Measurements from ENCODE around the gene ASAP3. TPM values are rescaled to one million over a fixed set of nuclear protein-coding genes. Genes with fewer than 3 reads are reported as not detected.
A peak's percentile ranks its signal among the peaks of the same experiment; 100 is the strongest.

The ASAP3 gene
- total and polyA plus RNA-seq, 2 of the 13 experiments (the other 11 are each of a cell fraction or from before 2014, with no cell fraction given): 32.6 to 37.0 TPM

DNA sequence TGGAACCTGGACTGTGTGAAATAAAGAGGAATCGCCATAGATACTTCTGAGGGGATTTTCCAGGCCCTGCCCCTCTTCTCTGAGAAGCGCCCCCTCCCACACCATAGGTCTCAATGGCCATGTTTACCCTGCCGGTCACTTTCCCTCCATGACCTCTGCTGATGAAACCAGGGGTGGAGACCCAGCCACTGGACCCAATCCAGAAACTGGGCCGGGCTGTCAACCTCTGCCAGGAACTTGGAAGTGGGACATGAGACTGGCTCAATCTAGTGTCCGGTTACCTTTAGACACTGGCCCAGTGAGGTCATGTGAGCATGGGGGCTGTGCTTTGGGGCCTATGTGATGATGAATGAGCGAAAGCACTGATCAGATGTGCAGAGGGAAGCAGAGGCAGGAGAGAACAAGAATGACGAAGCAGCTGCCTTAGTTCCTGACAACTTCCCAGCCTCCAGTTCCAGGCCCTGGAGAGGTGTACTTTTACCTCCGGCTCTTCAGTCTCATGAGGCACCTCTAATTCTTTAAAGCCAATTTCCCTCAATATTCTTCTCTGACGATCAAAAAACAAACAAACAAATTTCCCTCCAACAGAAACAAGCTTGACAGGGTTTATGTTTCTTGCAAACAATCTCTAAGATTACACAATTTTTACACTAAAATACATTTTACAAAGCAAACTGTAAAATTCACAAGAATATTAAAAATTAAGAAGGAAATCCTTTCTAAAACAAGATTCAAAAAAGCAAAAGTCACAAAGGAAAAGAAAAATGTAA is 4.9 kb downstream of the ASAP3 start (continued):
- TF ChIP-seq, protein P1, sequence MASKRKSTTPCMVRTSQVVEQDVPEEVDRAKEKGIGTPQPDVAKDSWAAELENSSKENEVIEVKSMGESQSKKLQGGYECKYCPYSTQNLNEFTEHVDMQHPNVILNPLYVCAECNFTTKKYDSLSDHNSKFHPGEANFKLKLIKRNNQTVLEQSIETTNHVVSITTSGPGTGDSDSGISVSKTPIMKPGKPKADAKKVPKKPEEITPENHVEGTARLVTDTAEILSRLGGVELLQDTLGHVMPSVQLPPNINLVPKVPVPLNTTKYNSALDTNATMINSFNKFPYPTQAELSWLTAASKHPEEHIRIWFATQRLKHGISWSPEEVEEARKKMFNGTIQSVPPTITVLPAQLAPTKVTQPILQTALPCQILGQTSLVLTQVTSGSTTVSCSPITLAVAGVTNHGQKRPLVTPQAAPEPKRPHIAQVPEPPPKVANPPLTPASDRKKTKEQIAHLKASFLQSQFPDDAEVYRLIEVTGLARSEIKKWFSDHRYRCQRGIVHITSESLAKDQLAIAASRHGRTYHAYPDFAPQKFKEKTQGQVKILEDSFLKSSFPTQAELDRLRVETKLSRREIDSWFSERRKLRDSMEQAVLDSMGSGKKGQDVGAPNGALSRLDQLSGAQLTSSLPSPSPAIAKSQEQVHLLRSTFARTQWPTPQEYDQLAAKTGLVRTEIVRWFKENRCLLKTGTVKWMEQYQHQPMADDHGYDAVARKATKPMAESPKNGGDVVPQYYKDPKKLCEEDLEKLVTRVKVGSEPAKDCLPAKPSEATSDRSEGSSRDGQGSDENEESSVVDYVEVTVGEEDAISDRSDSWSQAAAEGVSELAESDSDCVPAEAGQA (IDR thresholded peaks at IDR 0.05; ENCODE audit: low read depth): peak; percentile 67; the same call in 1 of the 2 replicates
- TF ChIP-seq, protein P1 (CRISPR knock-in tag; IDR thresholded peaks at IDR 0.05; ENCODE audit: borderline replicate concordance): no peak
- no peak for TF ChIP-seq FOXP1 (IDR thresholded peaks at IDR 0.05)
- peak; percentile 73; the same call in 1 of the 2 replicates for TF ChIP-seq FOXP1 (CRISPR knock-in tag; IDR thresholded peaks at IDR 0.05)
- TF ChIP-seq CEBPB (IDR thresholded peaks at IDR 0.05; ENCODE audit: borderline replicate concordance, low read depth, low read length): 0 out of 2 replicates have a peak, but pooled peaks have one; percentile 53
- no peak for TF ChIP-seq ZNF570 (CRISPR knock-in tag; IDR thresholded peaks at IDR 0.05; ENCODE audit: borderline replicate concordance)
- TF ChIP-seq TGIF2 (CRISPR knock-in tag; IDR thresholded peaks at IDR 0.05): peak; percentile 93
- no peak for TF ChIP-seq ZNF430 (CRISPR knock-in tag; IDR thresholded peaks at IDR 0.05)

All from HepG2 (cell line).